ENCODE measurements around the gene TELO2.
"Not testable (repeated sequence)": the region's sequence is repeated elsewhere in the genome, so short reads cannot be mapped to it uniquely, and the experiment has no call there.

The TELO2 gene

DNA sequence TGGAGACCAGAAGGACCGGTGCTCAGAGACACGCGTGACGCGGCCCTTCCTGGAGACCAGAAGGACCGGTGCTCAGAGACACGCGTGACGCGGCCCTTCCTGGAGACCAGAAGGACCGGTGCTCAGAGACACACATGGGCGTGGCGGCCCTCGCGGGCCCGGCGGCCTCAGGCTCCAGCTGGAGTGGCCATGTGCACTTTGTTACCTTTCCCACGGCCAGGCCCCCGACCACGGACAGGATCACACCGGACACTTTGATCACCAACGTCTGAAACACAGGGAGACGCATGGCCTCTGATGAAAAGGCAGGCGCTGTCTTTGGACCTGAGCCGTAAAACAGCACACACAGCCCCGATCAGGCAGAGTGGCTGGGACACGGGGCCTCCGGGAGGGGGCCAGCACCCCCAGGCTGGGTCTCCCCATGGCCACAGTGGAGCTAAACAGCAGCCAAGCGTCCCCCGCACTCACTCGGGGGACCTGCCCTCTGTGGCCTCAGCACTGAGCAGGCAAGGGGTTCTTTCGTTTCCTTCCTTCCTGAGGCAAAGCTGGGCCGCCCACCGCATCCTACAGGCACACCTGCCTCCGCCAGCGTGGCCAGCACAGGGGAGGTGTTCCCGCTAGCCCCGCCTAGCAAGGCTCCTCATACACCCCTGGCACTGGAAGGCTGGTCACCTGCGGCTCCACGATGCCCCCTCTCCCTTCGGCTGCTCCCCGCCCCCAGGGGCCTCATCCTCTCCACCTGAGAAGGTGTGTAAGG is 35.5 kb upstream of the TELO2 start:
- DNase-seq (ENCODE audit: low read depth in 2 of 3, low spot score in 2 of 3): no peak

DNA sequence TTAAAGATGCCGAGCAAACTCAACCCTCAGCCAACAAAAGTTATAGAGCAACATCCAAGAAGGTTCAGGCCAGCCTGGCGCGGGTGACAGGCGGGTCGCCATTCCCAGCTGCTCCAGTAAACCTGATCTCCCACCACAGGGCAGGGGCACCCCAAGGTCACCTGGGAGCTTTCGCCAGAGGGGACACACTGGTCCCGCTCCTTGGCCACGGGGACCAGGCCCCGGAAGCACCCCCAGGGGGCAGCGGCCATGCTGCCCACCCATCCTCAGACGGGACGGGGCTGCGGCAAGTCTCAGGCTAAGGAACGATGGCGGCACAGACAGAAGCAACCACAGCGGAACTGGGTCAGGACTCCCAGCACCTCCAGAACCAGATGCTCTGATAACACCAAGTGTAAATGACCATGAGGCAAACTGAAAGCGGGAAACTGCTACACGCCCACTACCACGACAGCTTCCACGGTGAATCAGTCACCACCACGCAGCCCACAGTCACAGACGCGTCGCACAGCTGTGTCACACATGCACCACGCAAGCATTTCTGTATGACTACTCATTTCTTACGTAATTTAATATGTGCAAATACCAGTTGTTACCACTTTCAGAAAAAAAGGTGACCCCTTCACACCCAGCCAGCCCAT is 34.7 kb upstream of the TELO2 start:
- DNase-seq (ENCODE audit: low read depth in 2 of 3, low spot score in 2 of 3): peak in 1 of 3 experiments; percentile 17

DNA sequence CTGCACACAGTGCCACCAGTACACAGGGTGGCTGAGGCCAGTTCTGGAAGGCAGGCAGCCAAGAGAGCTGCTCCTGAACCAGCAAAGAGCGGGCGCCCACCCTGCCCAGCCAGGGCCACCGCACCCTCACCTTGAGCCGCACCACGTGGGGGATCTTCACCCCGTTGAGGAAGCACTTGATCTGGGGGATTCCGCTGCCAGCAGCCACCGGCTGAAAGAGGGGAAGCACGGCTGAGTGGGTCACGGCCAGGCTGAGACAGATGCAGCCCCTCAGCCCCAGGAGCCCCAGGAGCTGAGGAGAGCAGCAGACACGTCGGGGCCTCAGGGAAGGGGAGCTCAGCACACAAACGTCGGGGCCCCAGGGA is 34.2 kb upstream of the TELO2 start:
- DNase-seq (ENCODE audit: low read depth in 2 of 3, low spot score in 2 of 3): no peak

DNA sequence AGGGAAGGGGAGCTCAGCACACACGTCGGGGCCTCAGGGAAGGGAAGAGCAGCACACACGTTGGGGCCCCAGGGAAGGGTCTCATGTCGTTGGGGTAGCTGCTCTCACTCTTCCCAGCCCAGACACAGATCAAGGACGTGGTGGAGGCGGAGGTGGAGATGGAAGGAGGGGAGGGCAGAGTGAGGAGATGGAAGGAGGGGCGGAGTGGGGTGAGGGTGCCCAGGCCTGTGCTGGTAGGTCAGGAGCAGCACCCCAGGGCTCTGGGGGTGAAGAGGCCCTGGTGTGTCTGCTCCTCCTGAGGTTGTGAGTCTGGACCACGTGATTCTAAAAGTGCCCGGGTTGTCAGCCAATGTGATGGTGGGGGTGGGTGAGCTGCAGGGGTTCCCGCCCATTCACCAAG is 33.2 kb upstream of the TELO2 start:
- no peak for DNase-seq (ENCODE audit: low read depth in 2 of 3, low spot score in 2 of 3)

DNA sequence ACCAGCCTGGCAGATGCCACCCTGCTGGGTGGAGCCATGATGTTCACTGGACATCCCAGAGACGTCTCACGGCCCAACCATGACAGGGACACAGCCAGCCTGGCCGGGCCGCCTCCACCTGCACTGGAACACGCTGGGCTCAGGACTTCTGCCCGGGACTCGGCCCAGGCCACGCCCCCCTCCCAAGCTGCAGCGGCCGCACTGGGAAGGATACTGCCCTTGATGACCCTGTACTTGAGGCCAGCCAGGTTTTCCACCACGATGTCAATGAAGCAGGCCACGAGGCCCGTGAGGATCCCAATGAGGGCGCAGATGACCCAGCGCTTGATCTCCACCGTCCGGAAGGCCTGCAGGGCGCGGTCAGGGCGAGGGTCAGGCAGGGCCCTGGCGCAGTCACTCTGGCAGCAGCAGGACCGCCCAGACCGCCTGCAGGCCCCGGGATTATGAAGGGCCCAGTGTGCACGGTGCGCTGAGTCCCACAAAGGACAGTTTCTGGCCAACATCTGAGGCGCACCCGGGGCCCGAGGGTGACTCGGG is 32.5 kb upstream of the TELO2 start:
- DNase-seq (ENCODE audit: low read depth in 2 of 3, low spot score in 2 of 3): no peak

DNA sequence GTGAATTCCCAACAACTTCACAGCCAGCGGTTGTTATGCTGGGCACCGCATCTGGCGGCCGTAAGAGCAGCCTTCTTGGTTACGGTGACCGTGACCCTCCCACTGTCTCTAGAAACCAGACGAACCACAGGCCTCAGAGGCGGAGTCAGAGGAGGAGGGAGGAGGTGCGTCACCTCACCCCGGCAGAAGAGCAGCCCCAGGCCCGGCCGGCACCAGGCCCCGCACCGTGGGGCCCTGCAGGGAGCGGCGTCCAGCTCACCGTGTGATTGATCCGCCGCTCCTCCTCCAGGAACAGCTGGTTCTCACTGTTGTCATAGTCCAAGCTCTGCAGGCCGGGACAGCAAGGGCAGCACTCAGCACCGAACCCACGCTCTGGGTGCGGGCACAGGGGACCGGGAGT is 32.0 kb upstream of the TELO2 start:
- DNase-seq (ENCODE audit: low read depth in 2 of 3, low spot score in 2 of 3): no peak

DNA sequence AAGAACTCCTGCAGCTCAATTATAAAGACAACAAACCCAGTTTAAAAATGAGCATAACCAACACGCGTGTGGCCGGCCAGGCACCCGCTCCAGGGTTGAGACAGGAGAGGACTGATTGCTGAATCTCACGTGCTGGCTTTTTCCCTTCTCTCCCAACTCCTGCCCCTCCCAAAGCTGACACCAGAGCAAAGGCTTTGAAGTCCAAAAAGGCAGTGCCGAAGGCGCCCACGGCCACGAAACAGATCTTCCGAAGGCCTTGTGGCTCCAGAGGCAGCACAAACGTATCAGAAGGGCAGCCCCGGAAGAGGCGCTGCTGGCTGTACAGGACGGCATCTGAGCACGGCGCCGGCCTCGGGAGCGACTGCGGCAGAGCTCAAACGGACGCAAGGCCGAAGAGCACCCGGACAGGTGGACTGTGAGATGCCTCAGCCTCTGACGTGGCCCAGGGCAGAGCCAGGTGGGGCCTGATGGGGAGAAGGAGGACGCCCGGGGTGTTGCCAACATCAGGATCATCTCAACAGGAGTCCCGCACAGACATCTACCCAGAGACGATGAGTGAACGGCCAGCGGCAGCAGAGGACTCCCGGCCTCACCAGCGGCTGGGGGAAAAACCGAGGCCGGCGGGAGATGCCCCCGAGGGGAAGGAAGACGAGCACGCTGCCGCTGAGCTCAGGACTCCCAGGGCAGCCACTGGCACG is 28.8 kb upstream of the TELO2 start:
- no peak for DNase-seq (ENCODE audit: low read depth in 2 of 3, low spot score in 2 of 3)

DNA sequence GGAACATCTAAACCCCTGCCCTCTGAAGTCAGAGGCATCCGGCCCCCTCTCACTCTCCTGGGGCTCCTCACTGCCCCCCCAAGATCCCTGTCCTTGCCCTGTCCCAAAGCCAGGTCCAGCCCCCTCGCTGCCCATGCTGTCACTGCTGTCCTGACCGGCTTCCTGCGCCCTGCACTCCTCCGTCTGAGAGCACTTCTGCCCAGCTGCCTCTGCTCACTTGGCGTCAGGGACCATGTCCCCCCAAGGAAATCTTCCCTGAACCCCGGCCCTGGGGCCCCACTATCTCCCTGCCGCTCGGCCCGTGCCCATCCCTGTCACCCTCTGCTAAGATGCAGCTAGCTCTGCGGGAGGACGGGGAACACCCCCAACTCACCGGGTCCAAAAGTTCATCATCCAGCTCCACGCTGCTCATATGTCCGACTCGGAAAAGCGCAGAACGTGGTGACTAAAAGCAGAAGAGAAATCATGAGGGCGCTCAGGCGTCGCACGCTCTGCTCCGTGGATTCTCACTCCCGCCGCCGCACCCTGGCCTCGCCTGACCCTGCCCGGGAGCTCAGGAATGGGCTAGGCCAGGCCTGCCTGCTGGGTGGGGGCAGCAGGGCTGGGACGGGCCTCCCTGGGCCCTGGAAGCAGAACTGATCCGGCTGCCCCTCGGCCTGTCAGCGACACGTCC is 28.1 kb upstream of the TELO2 start:
- no peak for DNase-seq (ENCODE audit: low read depth in 2 of 3, low spot score in 2 of 3)

DNA sequence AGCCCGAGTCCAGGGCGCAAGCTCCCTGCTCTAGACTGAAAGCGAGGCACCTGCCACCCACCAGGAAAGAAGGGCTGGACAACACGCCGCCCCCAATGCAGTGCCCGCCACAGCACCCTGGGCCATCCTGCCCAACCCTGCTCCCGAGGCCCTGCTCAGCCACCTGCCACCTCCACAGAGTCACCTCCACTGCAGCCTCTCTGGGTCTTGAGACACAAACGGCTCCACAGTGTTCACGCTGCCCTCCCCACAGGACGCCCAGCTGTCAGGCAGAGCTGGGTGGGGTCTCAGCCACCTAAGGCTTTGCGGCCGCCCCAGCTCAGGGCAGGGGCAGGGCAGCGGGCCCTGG is 27.6 kb upstream of the TELO2 start:
- no peak for DNase-seq (ENCODE audit: low read depth in 2 of 3, low spot score in 2 of 3)

DNA sequence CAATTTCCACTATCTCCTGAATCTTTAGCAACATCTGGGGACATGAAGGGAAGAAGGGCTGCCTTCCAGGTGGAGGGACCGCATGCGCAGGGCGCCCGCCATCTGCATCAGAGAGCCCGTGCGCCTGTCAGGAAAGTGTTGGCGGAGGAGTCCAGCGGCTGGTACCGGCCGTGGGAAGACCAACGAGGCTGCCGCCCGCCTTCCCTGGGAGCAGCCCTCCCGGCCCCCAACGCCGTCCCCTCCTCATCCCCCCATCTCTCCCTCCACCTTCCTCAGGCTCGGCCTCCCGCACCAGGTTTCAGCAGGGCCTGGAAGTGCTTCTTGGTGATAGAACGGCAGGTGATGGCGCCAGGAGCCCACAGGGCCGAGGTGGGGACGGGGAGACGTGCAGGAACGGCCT is 27.1 kb upstream of the TELO2 start:
- DNase-seq (ENCODE audit: low read depth in 2 of 3, low spot score in 2 of 3): no peak

DNA sequence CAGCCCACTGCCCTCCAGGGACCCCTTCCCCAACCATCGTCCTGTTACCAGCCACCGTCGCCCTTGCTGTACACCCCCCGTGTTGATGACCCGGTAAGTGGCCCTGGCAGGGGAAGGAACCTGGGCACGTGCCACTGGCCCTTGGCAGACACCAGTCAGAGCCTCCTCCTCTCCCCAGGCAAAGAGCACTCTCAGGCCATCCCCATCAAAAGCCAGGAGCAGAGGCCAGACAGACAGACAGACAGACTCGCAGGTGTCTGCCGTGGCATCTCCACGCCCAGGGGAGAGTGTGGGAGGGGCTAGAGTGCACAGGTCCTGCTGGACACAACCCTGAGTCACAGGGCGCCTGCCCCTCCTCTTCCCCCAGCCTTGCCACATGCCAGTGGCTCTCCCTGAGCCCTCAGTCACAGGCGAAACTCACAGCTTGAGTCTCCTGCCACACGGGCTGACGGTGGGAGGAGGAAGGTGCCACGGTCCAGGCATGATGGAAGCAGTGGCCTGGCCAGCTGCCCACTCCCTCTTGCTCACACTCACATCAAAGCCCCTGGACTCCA is 26.1 kb upstream of the TELO2 start:
- no peak for DNase-seq (ENCODE audit: low read depth in 2 of 3, low spot score in 2 of 3)

DNA sequence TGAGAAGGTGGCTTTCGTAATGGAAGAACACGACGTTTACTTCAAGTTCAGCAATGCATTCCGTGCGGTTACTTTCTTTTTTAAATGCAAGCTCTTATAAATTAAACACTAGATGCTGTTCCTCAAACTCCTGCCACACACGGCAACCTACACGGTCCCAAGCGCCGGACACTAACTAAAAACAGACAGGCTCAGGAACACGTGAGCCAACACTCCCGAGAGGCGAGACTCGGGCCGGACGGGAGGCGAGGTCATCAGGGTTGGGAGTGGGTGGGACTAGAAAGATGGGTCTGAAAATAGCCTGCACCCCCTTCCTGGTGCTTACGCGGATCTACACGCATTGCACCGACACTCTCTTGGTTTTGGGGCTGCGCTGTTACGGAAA is 24.7 kb upstream of the TELO2 start:
- no peak for DNase-seq (ENCODE audit: low read depth in 2 of 3, low spot score in 2 of 3)

DNA sequence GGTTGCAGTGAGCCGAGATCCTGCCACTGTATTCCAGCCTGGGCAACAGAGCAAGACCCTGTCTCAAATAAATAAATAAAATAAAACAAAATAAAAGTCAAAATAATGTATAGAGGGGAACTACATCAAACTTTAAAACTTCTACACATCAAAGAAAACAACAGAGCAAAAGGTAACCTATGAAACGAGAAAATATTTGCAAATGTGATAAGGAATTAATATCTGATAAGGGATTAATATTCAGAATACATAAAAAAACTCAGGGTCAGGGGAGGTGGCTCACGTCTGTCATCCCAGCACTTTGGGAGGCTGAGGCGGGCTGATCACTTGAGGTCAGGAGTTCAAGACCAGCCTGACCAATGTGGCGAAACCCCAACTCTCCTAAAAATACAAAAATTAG is 24.0 kb upstream of the TELO2 start:
- DNase-seq (ENCODE audit: low read depth in 2 of 3, low spot score in 2 of 3): not testable (repeated sequence)

DNA sequence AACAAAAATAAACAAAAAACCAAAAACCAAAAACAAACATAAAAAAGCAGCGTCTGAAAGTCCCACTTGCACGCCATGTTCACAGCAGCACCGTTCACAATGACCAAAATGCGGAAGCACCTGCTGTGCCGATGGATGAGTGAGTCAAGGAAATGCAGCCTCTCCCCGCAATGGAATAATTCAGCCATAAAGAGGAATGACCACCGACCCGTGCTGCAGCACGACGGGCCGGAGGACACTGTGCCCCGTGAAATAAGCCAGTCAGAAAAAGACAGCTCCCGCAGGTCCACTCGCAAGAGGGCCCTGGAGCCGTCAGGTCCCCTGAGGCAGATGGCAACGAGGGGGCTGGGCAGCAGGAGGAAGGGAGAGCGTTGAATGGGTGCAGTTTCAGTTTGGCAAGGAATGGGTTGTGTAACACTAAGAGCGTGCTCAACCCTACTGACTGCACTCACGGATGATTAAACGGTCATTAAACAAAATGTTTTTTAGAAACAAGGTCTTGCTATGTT is 23.4 kb upstream of the TELO2 start:
- DNase-seq (ENCODE audit: low read depth in 2 of 3, low spot score in 2 of 3): no peak

DNA sequence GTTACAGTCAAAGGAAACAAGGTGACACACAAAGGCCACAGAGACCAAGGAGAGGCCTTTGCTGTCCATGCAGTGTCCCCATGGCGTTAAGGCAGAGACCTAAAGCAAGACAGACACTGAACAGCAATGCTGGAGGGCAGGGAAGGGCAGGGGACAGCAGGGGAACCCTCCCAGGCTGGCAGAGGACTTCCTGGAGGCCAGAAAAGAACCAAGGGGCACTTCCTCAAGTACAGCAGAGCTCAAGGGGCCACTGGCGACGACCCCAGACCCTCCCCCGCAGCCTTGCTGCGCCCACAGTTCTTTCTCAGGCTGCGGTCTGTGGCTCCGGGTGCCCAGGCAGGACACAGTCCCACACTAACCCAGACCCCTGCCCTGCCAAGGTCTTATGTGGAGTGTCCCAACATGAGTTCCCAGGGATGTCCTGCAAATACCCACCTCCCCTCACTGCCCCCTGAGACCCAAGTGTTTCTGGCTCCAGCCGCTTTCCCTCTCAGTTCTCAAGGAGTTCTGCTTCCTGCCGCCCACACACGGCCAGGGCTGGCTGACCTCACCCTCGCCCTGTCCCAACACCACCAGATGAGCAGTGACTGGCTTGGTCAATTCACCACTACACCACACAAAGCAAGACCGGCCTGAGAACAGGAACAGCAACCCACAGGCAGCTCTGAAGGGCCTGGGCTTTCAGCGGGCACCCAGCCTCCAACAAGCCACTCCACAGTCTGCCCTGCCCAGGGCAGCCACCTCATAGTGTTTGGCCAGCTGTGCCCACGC is 22.5 kb upstream of the TELO2 start:
- DNase-seq (ENCODE audit: low read depth in 2 of 3, low spot score in 2 of 3): no peak

DNA sequence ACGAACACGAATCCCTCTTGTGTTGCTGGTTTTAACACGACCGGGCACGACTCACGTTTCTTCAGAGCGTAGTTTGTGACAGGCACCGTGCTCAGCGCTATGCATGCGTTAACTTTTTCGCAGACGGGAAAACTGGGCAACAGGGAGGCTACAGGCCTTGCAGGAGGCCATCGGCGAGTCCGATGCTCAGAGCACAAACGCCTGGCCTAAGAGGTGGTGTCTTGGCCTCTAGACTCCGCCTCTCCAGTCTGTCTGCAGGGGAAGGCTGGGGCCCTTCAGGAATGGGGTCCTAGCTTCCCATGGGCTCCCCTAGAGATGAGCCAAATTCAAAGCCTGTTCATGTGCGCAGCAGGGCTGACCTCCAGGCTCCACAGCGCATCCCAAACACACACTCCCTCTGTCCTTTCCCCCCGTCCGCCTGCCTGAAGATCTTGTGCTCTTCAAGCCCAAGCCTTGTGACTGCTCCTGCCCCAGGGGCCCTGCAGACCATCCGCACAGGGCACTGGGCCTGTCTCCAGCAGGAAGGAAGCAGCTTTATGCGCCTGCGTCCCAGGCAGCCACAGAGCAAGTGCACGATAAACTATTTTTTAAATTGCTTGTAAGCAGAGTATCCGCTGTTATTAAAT is 21.5 kb upstream of the TELO2 start:
- DNase-seq (ENCODE audit: low read depth in 2 of 3, low spot score in 2 of 3): no peak

DNA sequence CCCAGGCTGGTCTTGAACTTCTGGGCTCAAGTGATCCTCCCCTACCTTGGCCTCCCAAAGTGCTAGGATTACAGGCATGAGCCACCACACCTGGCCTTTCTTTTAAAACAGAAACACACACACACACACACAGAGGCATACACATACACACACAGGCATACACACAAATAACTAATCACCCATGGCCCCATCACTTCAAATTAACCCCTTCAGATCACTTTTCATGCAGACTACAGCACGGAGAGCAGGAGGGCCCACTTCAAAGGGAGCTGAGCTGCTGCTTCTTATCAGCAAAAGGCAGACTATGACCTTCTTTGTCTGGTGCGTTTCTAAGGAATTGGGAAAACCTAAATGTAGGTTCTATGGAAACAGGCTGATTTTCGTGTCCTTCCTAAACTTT is 20.2 kb upstream of the TELO2 start:
- no peak for DNase-seq (ENCODE audit: low read depth in 2 of 3, low spot score in 2 of 3)

DNA sequence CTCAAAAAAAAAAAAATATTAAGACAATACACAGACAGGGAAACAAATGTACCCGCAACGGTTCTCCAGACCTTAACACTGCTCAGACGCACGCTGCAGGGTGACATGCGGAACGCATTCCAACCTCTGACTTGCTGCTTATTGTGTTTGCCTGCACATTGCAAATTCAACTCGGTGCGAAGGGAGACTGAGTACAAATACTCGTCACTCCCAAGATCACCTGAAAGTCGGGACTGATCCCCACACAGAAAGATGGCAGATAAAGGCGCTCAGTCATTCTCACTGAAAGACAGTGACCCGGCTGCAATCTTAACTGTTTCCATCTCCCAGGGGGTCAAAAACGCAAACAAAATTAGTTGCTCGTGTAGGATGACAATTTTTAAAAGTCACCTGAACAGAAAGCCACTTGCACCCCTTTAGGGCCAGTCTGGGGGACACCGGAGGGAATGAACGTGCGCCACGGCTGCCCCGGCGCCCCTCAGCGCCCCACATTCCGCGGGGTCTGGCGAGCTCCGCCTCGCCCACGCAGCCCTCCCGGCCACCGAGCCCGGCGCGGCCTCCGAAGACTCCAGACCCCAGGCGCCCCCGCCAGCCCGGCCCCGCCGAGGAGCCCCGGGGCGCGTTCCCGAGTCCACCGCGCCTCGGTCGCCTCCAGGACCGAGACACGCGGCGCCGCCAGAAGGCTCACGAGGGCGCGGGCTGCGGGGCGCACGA is 18.9 kb upstream of the TELO2 start:
- DNase-seq (ENCODE audit: low read depth in 2 of 3, low spot score in 2 of 3): no peak

DNA sequence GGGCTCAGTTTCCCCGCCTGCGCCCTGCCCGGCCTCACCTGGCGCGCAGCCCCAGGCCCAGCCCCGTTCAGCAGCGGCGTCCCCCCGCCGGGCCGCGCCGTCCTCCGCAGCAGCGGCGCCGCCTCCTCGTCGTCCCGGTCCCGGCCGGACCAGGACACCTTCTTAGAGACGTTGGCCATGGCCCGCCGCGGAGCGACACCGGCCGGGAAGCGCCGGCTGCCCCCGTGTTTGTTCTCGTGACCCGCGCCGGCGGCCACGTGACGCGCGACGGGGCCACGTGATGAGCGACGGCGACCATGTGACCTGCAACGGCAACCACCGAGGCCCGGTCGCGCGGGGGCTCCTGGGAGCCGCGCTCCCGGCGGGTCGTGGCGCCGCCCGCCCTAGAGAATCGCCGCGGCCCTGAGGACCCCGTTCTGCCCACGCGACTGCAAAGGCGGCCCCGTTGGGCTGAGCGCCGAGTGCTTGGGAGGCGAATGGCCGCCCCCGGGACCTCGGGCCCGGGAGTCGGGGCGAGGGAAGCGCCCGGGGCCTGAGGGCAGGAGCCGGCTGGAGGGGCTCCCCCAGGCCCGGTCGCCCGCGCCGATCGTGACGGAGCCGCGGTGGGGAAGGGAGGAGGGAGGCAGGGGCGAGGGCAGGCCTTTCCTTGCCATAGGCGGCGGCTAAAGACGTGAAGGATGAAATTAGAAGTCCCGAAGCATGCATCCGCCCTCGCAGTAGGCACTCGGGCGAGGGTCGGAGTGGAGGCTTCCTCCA is 18.2 kb upstream of the TELO2 start, which contains the start of gene CLCN7:
CLCN7 (minus strand) TSS at position 233 of the 756 bp plus-strand sequence; CDS start at position 179, 54 bp downstream.
- DNase-seq (ENCODE audit: low read depth in 2 of 3, low spot score in 2 of 3): peak; percentile 60 to 79 (median 78)

Measured in activated CD8-positive, alpha-beta memory T cell treated with anti-CD3 and anti-CD28 coated beads for 48 hours (primary cell).